Epithelial cell of prostate (primary cell): Measurements from ENCODE around the gene PRSS48.
A peak's percentile ranks its signal among the peaks of the same experiment; 100 is the strongest.
"Not testable (repeated sequence)": the region's sequence is repeated elsewhere in the genome, so short reads cannot be mapped to it uniquely, and the experiment has no call there.

Source experiments
- DNase-seq: peaks from one replicate; pipeline ENCODE4 v3.0.0-alpha.2; 2011; ENCODE audit warnings: low read depth, low spot score
- H3K27ac ChIP-seq: fragments of 450-650 bp; 2 replicates; pipeline ENCODE4 v1.5.1; 2017; ENCODE audit warnings: mild to moderate bottlenecking

Gene PRSS48, protein sequence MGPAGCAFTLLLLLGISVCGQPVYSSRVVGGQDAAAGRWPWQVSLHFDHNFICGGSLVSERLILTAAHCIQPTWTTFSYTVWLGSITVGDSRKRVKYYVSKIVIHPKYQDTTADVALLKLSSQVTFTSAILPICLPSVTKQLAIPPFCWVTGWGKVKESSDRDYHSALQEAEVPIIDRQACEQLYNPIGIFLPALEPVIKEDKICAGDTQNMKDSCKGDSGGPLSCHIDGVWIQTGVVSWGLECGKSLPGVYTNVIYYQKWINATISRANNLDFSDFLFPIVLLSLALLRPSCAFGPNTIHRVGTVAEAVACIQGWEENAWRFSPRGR

DNA sequence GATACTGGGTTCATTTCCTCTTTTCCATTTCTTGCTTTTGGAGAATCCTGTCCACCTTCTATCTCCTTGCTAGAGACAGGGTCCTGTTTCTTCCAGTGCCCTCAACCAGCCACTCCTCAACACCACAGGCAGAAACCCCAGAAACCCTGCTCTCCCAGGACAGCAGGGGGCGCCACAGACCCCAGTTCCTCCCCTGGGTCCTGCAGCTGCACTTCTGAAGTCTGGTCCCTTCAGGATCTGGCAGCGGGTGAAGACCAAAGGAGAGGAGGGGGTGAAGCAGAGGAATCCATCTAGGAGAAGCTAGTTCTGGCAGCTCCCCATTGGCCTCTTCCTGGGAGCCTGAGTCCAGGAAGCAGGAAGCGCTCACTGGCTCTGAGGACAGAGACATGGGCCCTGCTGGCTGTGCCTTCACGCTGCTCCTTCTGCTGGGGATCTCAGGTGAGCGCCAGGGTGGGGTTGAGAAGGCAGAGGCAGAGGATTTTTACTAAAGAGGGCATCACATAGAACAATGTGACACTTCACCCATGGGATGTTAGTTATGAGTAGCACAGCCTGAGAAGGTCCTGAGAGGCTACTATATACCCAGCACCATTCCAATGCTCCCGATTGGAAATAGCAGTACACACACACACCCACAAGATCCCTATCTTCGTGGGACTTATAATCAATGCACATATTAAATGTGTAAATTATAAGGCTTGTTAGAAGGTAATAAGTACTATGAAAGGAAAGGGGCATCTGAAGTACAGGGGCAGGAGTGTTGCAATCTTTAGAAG, at the start of gene PRSS48:
TSS of gene PRSS48 (plus strand) at position 375 of the 776 bp plus-strand sequence. CDS start at position 387, 12 bp downstream.
- DNase-seq = no peak
- no peak within 1 kb of the TSS for H3K27ac ChIP-seq

DNA sequence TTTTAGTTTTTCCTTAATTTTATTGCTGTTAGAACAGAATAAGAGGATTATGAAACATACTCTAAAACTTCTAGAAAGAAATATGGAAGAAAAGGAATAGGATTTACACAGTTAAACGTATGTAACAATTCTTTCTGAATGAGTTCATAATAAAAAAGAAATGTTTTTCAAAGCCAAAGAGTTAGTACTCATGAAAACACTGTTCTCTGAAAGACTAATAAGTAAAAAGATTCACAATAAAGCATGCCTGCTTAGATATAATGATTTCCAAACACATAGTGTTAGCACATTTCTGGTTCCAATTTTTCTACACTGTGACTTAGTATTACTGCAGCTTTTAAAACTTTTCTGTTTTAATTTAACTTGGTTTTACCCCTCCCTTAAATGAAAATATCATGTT, 49.8 kb upstream of the PRSS48 start:
- no peak for DNase-seq
- peak overlapping the region; percentile 72 for H3K27ac ChIP-seq

DNA sequence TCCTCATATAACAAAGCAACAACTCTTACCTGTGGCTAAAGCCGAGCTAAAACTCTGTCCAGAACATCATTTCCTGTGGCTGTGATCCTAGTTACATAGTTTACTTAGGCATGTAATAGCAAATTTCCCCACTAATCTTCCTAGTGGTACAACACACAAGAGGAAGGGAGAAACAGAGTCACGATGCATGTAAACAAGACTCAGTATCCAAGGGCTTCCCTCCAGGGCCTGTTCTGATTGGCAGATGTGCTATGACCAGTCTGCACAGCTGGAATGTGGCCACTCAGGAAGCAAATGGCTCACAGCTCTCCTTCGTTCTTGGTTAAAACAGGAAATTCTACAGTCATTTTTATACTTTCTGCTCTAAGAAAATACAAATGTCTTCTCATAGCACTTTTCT, 49.2 kb upstream of the PRSS48 start:
- peak overlapping the region; percentile 72 for H3K27ac ChIP-seq
- DNase-seq = peak; percentile 85

DNA sequence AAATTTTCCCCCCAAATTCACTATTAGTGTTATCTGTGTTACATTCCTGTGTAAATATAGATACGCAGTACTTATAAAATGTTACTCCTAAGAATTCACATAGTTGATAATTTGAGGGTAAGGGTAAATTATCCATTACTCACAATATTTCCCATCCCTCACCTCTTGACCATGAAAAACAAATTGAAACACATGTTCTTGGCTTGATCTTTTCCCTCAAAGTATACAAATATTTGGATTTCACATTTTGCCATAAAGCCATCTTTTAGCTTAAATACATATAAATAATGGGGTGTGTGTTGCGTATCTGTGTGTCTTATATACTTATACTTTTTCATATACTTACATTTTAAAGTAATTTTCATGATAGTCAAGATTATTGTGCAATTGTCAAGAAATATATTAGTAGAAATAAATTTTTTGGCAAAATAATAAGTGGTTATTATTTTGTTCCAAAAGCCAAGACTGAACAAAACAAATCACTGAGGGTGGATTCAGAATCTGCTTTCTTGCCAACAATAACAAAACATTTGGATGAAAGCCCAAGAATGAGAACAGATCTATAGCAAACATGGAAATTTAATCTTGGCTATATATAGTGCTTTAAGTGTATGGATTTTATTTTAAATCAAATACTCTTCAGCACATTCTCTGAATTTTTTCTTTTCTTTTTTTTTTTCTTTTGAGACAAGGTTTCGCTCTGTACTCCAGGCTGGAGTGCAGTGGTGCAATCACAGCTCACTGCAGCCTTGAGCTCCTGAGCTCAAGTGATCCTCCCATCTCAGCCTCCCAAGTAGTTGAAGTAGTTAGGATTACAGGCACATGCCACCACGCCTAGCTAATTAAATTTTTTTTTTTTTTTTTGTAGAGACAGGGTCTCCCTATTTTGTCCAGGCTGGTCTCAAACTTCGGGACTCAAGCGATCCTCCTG, 48.5 kb upstream of the PRSS48 start:
- H3K27ac ChIP-seq = peak overlapping the region; percentile 72
- no peak for DNase-seq

DNA sequence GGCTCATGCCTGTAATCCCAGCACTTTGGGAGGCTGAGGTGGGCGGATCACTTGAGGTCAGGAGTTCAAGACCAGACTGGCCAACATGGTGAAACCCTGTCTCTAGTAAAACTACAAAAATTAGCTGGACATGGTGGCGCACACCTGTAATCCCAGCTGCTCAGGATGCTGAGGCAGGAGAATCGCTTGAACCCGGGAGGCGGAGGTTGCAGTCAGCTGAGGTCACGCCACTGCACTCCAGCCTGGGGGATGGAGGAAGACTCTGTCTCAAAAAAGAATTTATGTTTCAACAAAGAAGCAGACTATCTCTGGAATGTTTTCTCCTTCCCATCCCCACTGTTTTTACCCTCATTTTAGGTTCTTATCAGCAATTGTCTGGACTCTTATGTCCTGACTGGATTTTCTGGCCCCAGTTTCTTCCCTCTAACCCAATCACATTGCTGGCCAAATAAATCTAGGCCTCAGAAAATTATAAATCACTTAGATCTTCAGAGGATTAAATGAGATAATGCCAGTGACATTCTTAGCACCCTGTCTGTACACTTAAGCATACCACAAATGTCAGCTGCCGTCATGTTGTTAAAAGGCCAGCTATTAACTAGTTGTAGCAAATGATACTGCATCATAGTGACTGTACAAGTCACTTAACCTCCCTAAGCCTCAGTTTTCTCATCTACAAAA, 44.9 kb upstream of the PRSS48 start:
- H3K27ac ChIP-seq = no peak overlapping the region
- no peak for DNase-seq

DNA sequence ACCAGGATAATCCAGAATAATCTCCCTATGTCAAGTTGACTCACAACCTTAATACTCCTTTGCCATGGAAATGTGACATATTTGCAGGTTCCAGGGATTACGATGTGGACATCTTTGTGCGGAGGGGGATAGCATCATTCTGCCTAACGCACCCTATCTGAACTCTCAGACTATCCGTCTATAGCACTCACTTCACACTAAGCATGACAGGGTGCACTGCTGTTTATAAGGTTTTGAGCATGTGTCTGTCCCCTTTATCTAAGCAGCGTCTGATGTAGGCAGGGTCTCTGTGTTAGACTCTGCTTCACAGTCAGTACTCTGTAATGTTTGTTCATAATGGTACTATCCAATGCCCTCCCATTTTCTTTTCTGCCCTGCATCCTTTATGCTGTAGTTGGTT, 43.4 kb upstream of the PRSS48 start:
- H3K27ac ChIP-seq = no peak overlapping the region
- no peak for DNase-seq

DNA sequence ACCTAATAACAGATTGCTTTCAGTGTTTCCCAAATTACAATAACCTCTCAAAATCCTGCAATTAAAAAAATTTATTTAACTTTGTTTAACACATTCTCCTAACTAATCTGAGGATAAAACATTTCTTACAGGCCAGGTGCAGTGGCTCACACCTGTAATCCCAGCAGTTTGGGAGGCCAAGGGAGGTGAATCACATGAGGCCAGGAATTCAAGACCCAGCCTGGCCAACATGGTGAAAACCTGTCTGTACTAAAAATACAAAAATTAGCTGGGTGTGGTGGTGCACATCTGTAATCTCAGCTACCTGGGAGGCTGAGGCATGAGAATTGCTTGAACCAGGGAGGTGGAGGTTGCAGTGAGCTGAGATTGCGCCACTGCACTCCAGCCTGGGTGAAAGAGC, 41.6 kb upstream of the PRSS48 start:
- not testable (repeated sequence) for DNase-seq, H3K27ac ChIP-seq

DNA sequence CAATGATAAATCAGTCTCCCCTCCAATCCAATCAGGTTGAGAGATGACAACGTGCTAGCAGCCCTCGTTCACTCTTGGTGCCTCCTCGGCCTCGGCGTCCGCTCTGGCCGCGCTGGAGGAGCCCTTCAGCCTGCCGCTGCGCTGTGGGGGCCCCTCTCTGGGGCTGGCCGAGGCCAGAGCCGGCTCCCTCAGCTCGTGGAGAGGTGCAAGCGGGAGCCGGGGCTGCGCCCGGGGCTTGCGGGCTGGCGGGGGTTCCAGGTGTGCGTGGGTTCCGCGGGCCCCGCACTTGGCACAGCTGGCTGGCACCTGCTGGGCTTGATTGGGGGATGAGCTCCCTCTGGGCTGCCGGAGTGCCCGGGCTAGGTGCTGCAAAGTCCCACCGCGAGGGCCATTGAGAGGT, 40.9 kb upstream of the PRSS48 start:
- no peak overlapping the region for H3K27ac ChIP-seq
- no peak for DNase-seq

DNA sequence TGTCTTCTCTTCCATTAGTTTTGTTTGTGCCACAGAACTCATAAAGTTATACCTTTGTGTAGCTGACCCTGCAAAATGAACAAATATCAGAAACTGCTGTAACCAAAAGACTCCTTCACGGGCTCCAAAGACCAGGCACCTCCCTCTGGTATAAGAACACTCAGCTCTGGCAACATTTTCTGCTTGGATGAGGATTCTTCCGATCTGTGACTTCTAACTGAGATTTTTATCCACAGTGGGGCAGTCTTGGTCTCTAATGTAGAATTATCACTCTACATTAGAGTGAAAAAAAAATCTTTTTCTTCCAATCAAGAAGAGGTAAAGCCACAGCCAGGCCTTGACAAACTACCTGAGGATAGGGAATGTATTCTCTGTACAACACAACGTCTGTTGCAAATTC, 38.5 kb upstream of the PRSS48 start:
- no peak overlapping the region for H3K27ac ChIP-seq
- no peak for DNase-seq

DNA sequence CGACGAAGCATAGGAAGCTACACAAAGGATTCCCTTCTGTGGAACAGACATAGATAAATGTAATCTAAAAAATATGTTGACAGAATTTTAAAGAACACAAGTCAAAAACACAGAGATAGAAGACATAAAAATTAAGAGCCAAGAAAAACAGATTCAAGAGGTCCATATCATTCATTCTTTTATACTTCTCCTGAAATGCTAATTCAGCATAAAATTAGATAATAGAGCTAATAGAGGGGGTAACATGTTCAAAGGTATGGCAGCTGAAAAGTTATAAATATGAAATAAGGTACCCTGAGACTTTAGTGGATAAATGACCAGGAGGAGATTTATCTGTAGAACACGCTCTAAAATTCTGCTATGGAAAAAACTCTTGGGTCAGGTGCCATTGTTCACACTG, 37.4 kb upstream of the PRSS48 start:
- no peak for DNase-seq
- no peak overlapping the region for H3K27ac ChIP-seq

DNA sequence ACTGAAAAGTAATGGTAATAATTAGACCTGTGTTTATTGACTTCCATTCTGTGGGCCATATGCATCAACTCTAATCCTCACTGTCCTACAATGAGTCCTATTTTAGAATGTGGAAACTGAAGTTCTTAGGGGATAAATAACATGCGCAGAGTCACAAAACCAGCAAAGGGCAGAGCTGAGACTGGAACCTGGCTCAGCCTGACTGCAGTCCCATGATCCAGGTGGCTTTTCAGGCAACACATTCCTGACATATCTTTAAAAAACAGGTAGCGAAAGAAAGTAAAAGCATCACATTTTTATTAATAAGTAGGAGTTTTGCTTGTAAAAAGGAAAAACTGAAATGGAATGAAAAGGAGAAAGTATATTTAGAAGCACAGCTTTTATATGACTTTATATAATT, 34.7 kb upstream of the PRSS48 start:
- DNase-seq = no peak
- H3K27ac ChIP-seq = no peak overlapping the region

DNA sequence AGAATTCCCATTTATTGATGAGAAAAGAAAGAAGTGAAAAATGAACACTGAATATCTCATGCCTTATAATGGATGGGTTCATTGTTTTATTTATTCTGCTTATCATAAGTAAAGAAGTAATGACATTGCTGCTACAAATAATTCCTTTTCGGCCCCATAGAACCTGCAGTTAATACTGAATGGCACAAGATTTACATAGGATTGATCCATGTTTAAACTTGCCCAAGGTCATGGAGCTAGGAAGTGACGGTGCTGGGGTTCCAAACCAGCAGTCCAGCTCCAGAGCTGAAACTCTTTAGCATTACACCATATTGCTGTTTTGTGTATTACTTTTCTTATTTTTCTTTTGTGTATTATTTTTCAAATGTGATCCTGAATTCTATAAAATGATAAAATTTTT, 30.2 kb upstream of the PRSS48 start:
- no peak for DNase-seq
- no peak overlapping the region for H3K27ac ChIP-seq

DNA sequence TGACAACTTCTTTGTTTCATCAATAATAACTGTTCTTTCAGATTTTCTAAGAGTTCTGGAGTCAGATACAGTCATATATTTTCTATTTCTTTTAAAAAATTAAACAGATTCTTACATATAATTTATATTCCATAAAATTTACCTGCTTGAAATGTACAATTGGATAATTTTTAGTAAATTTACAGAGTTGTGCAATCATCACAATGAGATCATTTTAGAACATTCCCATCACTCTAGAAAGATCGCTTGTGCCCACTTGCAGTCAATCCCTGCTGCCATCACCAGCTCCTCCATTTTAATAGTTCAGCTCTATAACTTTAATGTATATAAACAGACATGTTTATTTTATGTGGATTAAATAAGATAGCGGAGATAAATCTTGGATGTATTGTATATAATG, 29.6 kb upstream of the PRSS48 start:
- DNase-seq = no peak
- H3K27ac ChIP-seq = no peak overlapping the region

DNA sequence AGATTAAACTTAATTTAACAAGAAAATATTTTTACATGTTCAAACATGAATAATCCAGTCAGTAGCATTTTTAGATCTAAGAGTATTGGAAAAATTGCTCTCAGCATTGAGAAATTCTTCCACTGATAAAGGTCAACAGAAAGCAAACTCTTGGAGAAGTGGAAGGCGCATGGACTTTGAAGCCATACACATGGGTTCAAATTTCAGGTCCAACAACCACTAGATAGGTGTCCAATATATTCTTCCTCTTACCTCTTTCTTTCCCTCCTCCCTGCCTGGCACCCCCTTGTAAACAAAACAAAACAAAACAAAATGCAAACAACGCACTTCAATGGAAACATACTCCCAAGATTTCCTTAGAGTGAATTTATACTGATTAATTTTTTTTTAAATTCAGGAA, 28.4 kb upstream of the PRSS48 start:
- H3K27ac ChIP-seq = no peak overlapping the region
- DNase-seq = no peak

DNA sequence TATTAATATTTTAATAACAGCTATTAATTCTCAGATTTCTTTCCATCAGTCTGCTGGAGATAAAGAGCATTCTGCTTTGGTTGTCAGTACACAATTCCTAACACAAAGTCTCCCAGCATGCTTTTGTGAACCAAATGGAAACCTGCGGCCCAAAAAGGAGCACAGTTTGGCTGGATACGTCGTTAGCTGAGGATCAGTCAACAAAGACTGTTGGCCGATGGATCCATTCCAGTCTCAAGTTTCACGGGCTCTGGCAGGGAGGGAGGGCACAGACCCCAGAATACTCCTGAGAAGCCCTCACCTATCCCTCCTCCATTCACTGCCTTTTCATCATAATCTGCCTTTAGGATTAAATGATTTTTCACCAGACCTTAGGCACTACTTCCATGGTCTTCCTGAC, 26.3 kb upstream of the PRSS48 start:
- DNase-seq = no peak
- no peak overlapping the region for H3K27ac ChIP-seq

DNA sequence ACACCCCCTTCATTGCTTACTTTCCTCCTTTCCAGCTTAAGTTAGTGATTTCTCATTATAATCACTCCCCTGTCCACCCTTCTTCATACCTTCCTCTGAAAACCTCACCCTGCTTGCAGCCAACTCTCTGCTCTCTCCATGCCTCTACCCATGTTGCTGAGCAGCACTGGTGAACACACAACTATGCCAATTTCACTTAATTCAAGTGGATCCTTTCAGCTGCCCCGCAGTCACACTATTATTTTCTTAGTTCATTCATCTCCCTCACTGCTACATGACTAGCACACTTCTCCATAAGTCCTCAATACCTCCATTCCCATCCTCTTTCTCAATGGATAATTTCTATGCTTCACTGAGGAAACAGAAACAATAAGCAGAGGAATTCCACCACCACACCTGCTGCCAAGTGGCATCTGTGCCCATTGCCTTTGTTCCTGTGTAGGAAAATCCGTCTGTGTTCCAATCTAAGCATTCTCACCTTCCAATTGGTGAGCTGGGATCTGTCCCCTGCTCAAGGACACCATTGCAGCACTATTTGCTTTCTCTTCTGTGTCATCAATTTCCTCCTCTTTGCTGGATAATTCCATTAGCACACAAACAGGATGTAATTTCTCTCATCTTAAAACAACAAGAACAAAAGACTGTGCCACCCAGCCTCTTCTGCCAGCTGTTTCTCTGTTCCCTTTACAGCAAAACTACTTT, 25.2 kb upstream of the PRSS48 start:
- H3K27ac ChIP-seq = no peak overlapping the region
- DNase-seq = no peak

DNA sequence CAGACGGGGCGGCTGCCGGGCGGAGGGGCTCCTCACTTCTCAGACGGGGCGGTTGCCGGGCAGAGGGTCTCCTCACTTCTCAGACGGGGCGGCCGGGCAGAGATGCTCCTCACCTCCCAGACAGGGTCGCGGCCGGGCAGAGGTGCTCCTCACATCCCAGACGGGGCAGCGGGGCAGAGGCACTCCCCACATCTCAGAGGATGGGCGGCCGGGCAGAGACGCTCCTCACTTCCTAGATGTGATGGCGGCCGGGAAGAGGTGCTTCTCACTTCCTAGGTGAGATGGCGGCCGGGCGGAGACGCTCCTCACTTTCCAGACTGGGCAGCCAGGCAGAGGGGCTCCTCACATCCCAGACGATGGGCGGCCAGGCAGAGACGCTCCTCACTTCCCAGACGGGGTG, 21.7 kb upstream of the PRSS48 start:
- DNase-seq, H3K27ac ChIP-seq: not testable (repeated sequence)

DNA sequence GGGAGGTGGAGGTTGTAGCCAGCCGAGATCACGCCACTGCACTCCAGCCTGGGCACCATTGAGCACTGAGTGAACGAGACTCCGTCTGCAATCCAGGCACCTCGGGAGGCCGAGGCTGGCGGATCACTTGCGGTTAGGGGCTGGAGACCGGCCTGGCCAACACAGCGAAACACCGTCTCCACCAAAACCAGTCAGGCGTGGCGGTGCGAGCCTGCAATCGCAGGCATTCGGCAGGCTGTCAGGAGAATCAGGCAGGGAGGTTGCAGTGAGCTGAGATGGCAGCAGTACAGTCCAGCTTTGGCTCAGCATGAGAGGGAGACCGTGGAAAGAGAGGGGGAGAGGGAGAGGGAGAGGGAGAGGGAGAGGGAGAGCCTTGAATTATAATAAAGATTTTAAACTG, 21.3 kb upstream of the PRSS48 start:
- DNase-seq = not testable (repeated sequence)

DNA sequence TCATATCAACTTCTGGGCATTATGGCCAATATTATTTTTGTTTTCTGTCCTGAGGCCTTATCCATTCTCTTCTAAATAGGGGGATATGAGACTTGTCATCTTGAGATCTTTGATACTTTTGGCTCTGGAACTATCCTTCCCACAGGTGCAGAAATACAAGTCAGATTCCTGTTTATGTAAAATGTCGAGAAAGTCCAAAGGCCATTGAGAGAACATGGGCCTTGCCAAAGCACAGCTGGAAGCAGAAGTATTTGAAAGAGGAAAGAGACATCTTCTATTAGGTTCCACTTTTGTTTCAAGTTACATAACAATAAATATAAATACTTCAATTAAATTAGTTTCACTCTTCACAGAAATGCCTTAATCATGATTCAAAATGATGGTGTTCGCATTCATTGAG, 20.8 kb upstream of the PRSS48 start:
- H3K27ac ChIP-seq = no peak overlapping the region
- no peak for DNase-seq

More for the DNA sequence above, 21.3 kb upstream of the PRSS48 start:
- not testable (repeated sequence) for H3K27ac ChIP-seq

DNA sequence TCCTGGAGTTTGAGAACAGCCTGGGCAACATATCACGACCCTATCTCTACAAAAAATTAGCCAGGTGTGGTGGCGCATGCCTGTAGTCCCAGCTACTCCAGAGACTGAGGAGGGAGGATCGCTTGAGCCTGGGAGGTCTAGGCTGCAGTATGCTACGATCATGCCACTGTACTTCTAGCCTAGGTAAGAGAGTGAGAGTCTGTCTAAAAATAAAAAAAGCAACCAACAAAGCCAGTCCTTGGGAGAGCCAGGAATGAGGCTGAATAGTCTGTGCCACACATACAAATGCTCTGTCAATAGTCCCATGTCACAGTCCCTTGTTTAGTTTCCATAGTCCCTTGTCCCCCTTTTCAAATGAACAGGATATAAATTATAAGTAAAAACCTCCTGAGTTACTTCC, 19.3 kb upstream of the PRSS48 start:
- no peak for DNase-seq
- no peak overlapping the region for H3K27ac ChIP-seq
